Endothelial cell of umbilical vein (primary cell): ENCODE measurements around the gene TSPO. TPM values are rescaled to one million over a fixed set of nuclear protein-coding genes. Genes with fewer than 3 reads are reported as not detected.

Source experiments
- BruUV-seq: library from RNA; stranded (reverse); fragments of 400-500 nt; replicated peaks from 2 replicates; lab custom pipeline; 2021; lab: Mats Ljungman, UMichigan
- CTCF ChIA-PET: fragments of 300-600, 350-600 bp; sonication (Branson Sonifier 250); formaldehyde crosslinking; loops from one replicate; lab custom pipeline; 2021; ENCODE audit warnings: antibody characterized with exemption, inconsistent platforms; lab: Charles Lee
- POLR2A ChIA-PET: fragments of 300-600, 350-600 bp; sonication (Branson Sonifier 250); formaldehyde crosslinking; loops from one replicate; lab custom pipeline; 2021; ENCODE audit warnings: antibody characterized with exemption, inconsistent platforms; lab: Charles Lee
- DNase-seq: peaks from one replicate; pipeline ENCODE4 v3.0.0-alpha.2; 2011; ENCODE audit warnings: low read depth, low spot score
- FAIRE-seq: peaks from 2 replicates; lab custom pipeline; 2011; peaks lifted over from hg19 to GRCh38; lab: Jason Lieb, UNC
- H2AFZ ChIP-seq: 2 replicates; pipeline ENCODE4 v1.6.0; 2012; ENCODE audit warnings: low read depth, low read length, control low read depth, inconsistent platforms
- H3K27ac ChIP-seq: 2 replicates; pipeline ENCODE4 v1.5.1; 2011; ENCODE audit warnings: low read depth, mild to moderate bottlenecking, control low read depth, low read length, moderate library complexity; ENCODE audit not compliant: insufficient read depth
- H3K27me3 ChIP-seq, 2 experiments: 2 replicates each; pipeline versions ENCODE4 v1.6.0 to v1.6.1; 2011; ENCODE audit warnings: low read length in 2 of 2, mixed read lengths in 1 of 2; ENCODE audit not compliant: control insufficient read depth in 2 of 2, insufficient read depth in 2 of 2
- H3K36me3 ChIP-seq, 2 experiments: 2 replicates in 1 of 2; 3 replicates in 1 of 2; pipeline ENCODE4 v1.5.1; 2011; ENCODE audit warnings: low read length in 2 of 2, mild to moderate bottlenecking in 1 of 2, moderate library complexity in 1 of 2; ENCODE audit not compliant: control insufficient read depth in 2 of 2, insufficient read depth in 2 of 2; ENCODE audit errors: extremely low read depth in 1 of 2
- H3K4me1 ChIP-seq: 3 replicates; pipeline ENCODE4 v1.5.1; 2011; ENCODE audit warnings: mild to moderate bottlenecking, low read length; ENCODE audit not compliant: control insufficient read depth, insufficient read depth; ENCODE audit errors: extremely low read depth
- H3K4me2 ChIP-seq: 2 replicates; pipeline ENCODE4 v1.6.1; 2011; ENCODE audit warnings: low read length, control low read depth, mixed read lengths; ENCODE audit not compliant: insufficient read depth
- H3K4me3 ChIP-seq, 3 experiments: fragments of 200-600 bp in 1 of 3; sonication (generic), shearing (Covaris generic) in 1 of 3; replicated peaks in 1 of 3; 2 replicates each; pipeline ENCODE4 v1.5.1; 2011 to 2016; ENCODE audit warnings: control low read depth in 3 of 3, low read length in 3 of 3, mild to moderate bottlenecking in 2 of 3, inconsistent platforms in 1 of 3, low read depth in 1 of 3, moderate library complexity in 1 of 3; ENCODE audit not compliant: insufficient read depth in 1 of 3
- H3K79me2 ChIP-seq: 2 replicates; pipeline ENCODE4 v1.6.0; 2012; ENCODE audit warnings: low read length, inconsistent platforms; ENCODE audit not compliant: control insufficient read depth, insufficient read depth
- H3K9ac ChIP-seq: replicated peaks from 2 replicates; pipeline ENCODE3; 2011; ENCODE audit warnings: low read length, control low read depth; ENCODE audit not compliant: insufficient read depth; ENCODE audit errors: extremely low read depth
- H3K9me1 ChIP-seq: replicated peaks from 3 replicates; pipeline ENCODE4 v1.6.0; 2011; ENCODE audit warnings: mild to moderate bottlenecking, low read length; ENCODE audit not compliant: control insufficient read depth, insufficient read depth; ENCODE audit errors: extremely low read depth
- H3K9me3 ChIP-seq: replicated peaks from 2 replicates; pipeline ENCODE4 v1.5.1; 2012; ENCODE audit warnings: low read length, inconsistent platforms; ENCODE audit not compliant: control insufficient read depth, insufficient read depth
- H4K20me1 ChIP-seq: replicated peaks from 2 replicates; pipeline ENCODE3; 2011; ENCODE audit warnings: mild to moderate bottlenecking, low read length; ENCODE audit not compliant: control insufficient read depth, insufficient read depth; ENCODE audit errors: extremely low read depth
- EZH2 ChIP-seq: IDR thresholded peaks from 2 replicates; pipeline ENCODE4 v1.6.1; 2012; ENCODE audit warnings: borderline replicate concordance, low read depth, mild to moderate bottlenecking, moderate library complexity, low read length, inconsistent platforms; ENCODE audit not compliant: severe bottlenecking
- FOS ChIP-seq: IDR thresholded peaks from 2 replicates; pipeline ENCODE4 v1.6.1; 2011; ENCODE audit warnings: mild to moderate bottlenecking, low read length, moderate library complexity, borderline replicate concordance; ENCODE audit not compliant: insufficient read depth
- GATA2 ChIP-seq: IDR thresholded peaks from 2 replicates; pipeline ENCODE4 v1.7.0; 2011; ENCODE audit warnings: low read depth, mild to moderate bottlenecking, moderate library complexity, mixed read lengths, low read length; ENCODE audit not compliant: insufficient read length, insufficient read depth
- JUN ChIP-seq: IDR thresholded peaks from 2 replicates; pipeline ENCODE4 v1.6.1; 2011; ENCODE audit warnings: borderline replicate concordance, low read depth; ENCODE audit not compliant: insufficient read length, insufficient read depth
- MYC ChIP-seq: IDR thresholded peaks from one replicate; pipeline ENCODE4 v1.6.1; 2011; ENCODE audit warnings: mild to moderate bottlenecking, low read depth, low read length
- POLR2A ChIP-seq: IDR thresholded peaks from 2 replicates; pipeline ENCODE4 v1.6.1; 2012; ENCODE audit warnings: low read depth, mild to moderate bottlenecking, control low read depth, low read length
- POLR2AphosphoS5 ChIP-seq: IDR thresholded peaks from 2 replicates; pipeline ENCODE4 v1.6.1; 2012; ENCODE audit warnings: low read depth, mild to moderate bottlenecking, control low read depth, low read length, moderate library complexity; ENCODE audit not compliant: insufficient read depth
- dilution Hi-C: fragments of 300-500 bp; cut with MboI; formaldehyde crosslinking; loops from one replicate; pipeline ENCODE4 v1.15.0; 2019; ENCODE audit warnings: low sequenced_read_pairs; ENCODE audit not compliant: extremely low pct_ligation_motif_present
- intact Hi-C: fragments of 100-400 bp; cut with micrococcal nuclease; formaldehyde crosslinking; loops from one replicate; pipeline ENCODE4 v1.10.0; 2022
- polyA plus RNA-seq, 4 experiments: library from polyadenylated mRNA; depleted of rRNA in 3 of 4; stranded (reverse) in 3 of 4; unstranded in 1 of 4; fragments of >200 nt; gene quantifications; 2 replicates each; pipeline versions ENCODE4 v1.2.1 to v1.2.3, GENCODE V29; 2011 to 2012; ENCODE audit warnings: missing spikeins in 1 of 4
- total RNA-seq: library from RNA; stranded (reverse); gene quantifications from 2 replicates; pipeline ENCODE4 v1.2.3, GENCODE V29; 2021
- TF ChIP-seq, protein P1 (sequence below), 2 donors: IDR thresholded peaks; 1 replicate in 1 of 2; 2 replicates in 1 of 2; pipeline ENCODE4 v1.5.1; 2011; ENCODE audit warnings: low read length in 2 of 2, mild to moderate bottlenecking in 2 of 2, moderate library complexity in 2 of 2, control low read depth in 1 of 2, inconsistent platforms in 1 of 2, low read depth in 1 of 2; ENCODE audit not compliant: insufficient read depth in 1 of 2; ENCODE audit errors: extremely low read depth in 1 of 2
- TF ChIP-seq, protein P2 (sequence below): IDR thresholded peaks from 2 replicates; pipeline ENCODE4 v1.6.1; 2011; ENCODE audit not compliant: insufficient read depth, insufficient read length

The TSPO gene
- total and polyA plus RNA-seq, 2 donors (not counting 3 experiments of a cell fraction or from before 2014, with no cell fraction given): 328 to 720 TPM

GRCh38 chr22:43150731-43151206 is 590 bp upstream of the TSPO start:
- DNase-seq (no peak), FAIRE-seq (no peak)
- H2AFZ ChIP-seq: peak overlapping the region; percentile 99
- dilution Hi-C loops (no loop called here), intact Hi-C loops (no loop called here)
- no peaks in the 10 kb centered on the region for H3K9me1 ChIP-seq
- H4K20me1 ChIP-seq: no peaks in the 10 kb centered on the region
- H3K79me2 ChIP-seq: peaks cover 41% of the 10 kb centered on the region
- H3K27me3 ChIP-seq: no peaks in the 10 kb centered on the region
- no peaks in the 10 kb centered on the region for H3K9me3 ChIP-seq
- peak overlapping the region; percentile 58 for H3K9ac ChIP-seq
- H3K27ac ChIP-seq: no peak overlapping the region
- peaks cover 3% of the 10 kb centered on the region for H3K4me1 ChIP-seq
- BruUV-seq: no TSS peak
- peaks cover 0 to 3% of the 10 kb centered on the region in 2 experiments for H3K36me3 ChIP-seq
- POLR2A ChIA-PET: interaction anchor here (0.6 kb wide), 1 partner anchor 30 kb away, joined by 3 read pairs; no protein-coding TSS in a partner anchor
- TF ChIP-seq FOS: no peak
- TF ChIP-seq MYC: no peak
- TF ChIP-seq JUN: no peak
- TF ChIP-seq, protein P1, sequence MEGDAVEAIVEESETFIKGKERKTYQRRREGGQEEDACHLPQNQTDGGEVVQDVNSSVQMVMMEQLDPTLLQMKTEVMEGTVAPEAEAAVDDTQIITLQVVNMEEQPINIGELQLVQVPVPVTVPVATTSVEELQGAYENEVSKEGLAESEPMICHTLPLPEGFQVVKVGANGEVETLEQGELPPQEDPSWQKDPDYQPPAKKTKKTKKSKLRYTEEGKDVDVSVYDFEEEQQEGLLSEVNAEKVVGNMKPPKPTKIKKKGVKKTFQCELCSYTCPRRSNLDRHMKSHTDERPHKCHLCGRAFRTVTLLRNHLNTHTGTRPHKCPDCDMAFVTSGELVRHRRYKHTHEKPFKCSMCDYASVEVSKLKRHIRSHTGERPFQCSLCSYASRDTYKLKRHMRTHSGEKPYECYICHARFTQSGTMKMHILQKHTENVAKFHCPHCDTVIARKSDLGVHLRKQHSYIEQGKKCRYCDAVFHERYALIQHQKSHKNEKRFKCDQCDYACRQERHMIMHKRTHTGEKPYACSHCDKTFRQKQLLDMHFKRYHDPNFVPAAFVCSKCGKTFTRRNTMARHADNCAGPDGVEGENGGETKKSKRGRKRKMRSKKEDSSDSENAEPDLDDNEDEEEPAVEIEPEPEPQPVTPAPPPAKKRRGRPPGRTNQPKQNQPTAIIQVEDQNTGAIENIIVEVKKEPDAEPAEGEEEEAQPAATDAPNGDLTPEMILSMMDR (IDR thresholded peaks at IDR 0.05; ENCODE audit: extremely low read depth in 1 of 2, insufficient read depth in 1 of 2, low read depth in 1 of 2, low read length in 2 of 2): no peak
- no peak for TF ChIP-seq GATA2
- TF ChIP-seq, protein P2, sequence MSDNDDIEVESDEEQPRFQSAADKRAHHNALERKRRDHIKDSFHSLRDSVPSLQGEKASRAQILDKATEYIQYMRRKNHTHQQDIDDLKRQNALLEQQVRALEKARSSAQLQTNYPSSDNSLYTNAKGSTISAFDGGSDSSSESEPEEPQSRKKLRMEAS: no peak
- TF ChIP-seq EZH2: no peak
- no peak for TF ChIP-seq POLR2AphosphoS5
- no peak for TF ChIP-seq POLR2A
- peak overlapping the region; percentile 71 for H3K4me2 ChIP-seq
- CTCF ChIA-PET: no interaction called here
- H3K4me3 ChIP-seq: peak overlapping the region in 1 of 3 experiments; percentile 77
